H1 (cell line): ENCODE measurements around the gene KCNH5. TPM values are rescaled to one million over a fixed set of nuclear protein-coding genes. Genes with fewer than 3 reads are reported as not detected.

Experiments
- CBX5 ChIP-seq: fragments of 300-800, 300-1000 bp; sonication (generic); IDR thresholded peaks from 2 replicates; pipeline ENCODE4 v1.7.1; 2016; ENCODE audit warnings: antibody characterized with exemption, low read length, low read depth
- EGR1 ChIP-seq: IDR thresholded peaks from 2 replicates; pipeline ENCODE4 v1.6.1; 2011; ENCODE audit warnings: low read depth, low read length, borderline replicate concordance
- GABPA ChIP-seq: IDR thresholded peaks from 2 replicates; pipeline ENCODE4 v1.6.1; 2011; ENCODE audit warnings: mild to moderate bottlenecking, low read length, moderate library complexity, borderline replicate concordance; ENCODE audit not compliant: insufficient read depth
- GTF2F1 ChIP-seq: IDR thresholded peaks from 2 replicates; pipeline ENCODE4 v1.6.1; 2012; ENCODE audit warnings: low read depth, low read length, improper control_type of control experiment, borderline replicate concordance
- RAD21 ChIP-seq, 2 experiments: IDR thresholded peaks in 1 of 2; conservative IDR thresholded peaks in 1 of 2; 2 replicates each; pipeline ENCODE4 v1.6.1; 2011; ENCODE audit warnings: low read depth in 2 of 2, low read length in 2 of 2, improper control_type of control experiment in 1 of 2, inconsistent platforms in 1 of 2, mild to moderate bottlenecking in 1 of 2, moderate library complexity in 1 of 2
- SP1 ChIP-seq: IDR thresholded peaks from 2 replicates; pipeline ENCODE4 v1.6.1; 2011; ENCODE audit warnings: low read depth, low read length
- TEAD4 ChIP-seq: IDR thresholded peaks from 2 replicates; pipeline ENCODE4 v1.6.1; 2012; ENCODE audit warnings: low read depth, low read length, inconsistent platforms, mixed read lengths
- polyA plus RNA-seq, 7 experiments: library from polyadenylated mRNA; depleted of rRNA in 3 of 7; stranded (reverse) in 5 of 7; unstranded in 2 of 7; fragments of >200 nt in 5 of 7; fragments of 200-250 nt in 2 of 7; gene quantifications; 1 replicate in 5 of 7; 2 replicates in 1 of 7; 4 replicates in 1 of 7; pipeline versions ENCODE4 v1.2.1 to v1.2.3, GENCODE V29; 2011 to 2013; ENCODE audit warnings: missing spikeins in 2 of 7, mixed read lengths in 2 of 7
- total RNA-seq: library from RNA; stranded (reverse); fragmentation: NEBNext Ultra II Directional; extraction: Animal tissue kit (Norgen Biotek cat#: 25700); gene quantifications from 2 replicates; pipeline ENCODE4 v1.2.1, GENCODE V29; 2021

KCNH5 gene
- total and polyA plus RNA-seq, 2 of the 8 experiments (the other 6 are each of a cell fraction or from before 2014, with no cell fraction given): 0.24 to 0.50 TPM

DNA sequence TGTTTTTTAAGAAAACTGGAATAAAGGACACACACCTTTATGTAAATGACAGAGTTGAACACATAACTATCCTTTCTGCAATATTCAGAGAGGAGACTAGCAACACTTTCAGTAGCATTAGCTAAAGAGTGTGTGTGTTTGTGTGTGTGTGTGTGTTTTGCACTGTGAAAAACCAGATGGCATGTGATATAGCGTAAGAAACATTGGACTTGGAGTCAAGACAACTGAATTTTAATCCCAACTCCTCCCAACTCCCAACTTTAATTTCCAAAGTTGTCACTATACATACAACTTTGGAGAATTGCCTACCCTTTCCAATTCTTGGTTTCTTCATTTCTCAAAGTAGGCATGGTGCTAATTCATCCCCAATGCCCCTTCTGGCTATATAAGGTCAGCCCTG lies 347.8 kb downstream of the KCNH5 start (continued):
- no peak for TF ChIP-seq SP1
- TF ChIP-seq RAD21 (IDR thresholded peaks at IDR 0.05 in 1 of 2, conservative IDR thresholded peaks at IDR 0.05 in 1 of 2; ENCODE audit: low read depth in 2 of 2, low read length in 2 of 2): no peak
- no peak for TF ChIP-seq GABPA
- no peak for TF ChIP-seq GTF2F1
- TF ChIP-seq TEAD4: no peak
- no peak for TF ChIP-seq CBX5
- TF ChIP-seq EGR1: no peak
- TF ChIP-seq, all 59 proteins: peak for 0
